Measurements from ENCODE around the gene FBF1. TPM values are rescaled to one million over a fixed set of nuclear protein-coding genes. Genes with fewer than 3 reads are reported as not detected.

Gene FBF1
- total and polyA plus RNA-seq, 9 of the 15 experiments (the other 6 are each of a cell fraction or from before 2014, with no cell fraction given): 0.46 to 14.9 (median 7.5) TPM

GRCh38 chr17:75985986-75986385, 45.1 kb upstream of the FBF1 start (continued):
- no peak for TF ChIP-seq ZBTB11 (CRISPR knock-in tag; IDR thresholded peaks at IDR 0.05)

- ChIA-PET POLR2A (interaction anchor here (0.5 to 1.7 kb wide), 10 partner anchors 12 to 283 kb away, joined by 3 to 9 read pairs (median 3); partner anchors contain the start of gene CDK3), CTCF (ENCODE audit: low intra/inter-chr PET ratio) (no interaction called here)
- Histone ChIP-seq H3K9me1 (ENCODE audit: control insufficient read depth, insufficient read depth, low read length) (no peaks in the 10 kb centered on the region), H3K4me2 (ENCODE audit: insufficient read depth, low read length) (peak overlapping the region; percentile 61), H3K9ac (ENCODE audit: insufficient read depth in 1 of 2, low read depth in 2 of 2, low read length in 2 of 2) (peak overlapping the region in 1 of 2 experiments; percentile 4; a peak in 1 of 4 replicates), H3K27me3 (ENCODE audit: control insufficient read depth in 2 of 2, insufficient read depth in 2 of 2, low read length in 2 of 2) (no peaks in the 10 kb centered on the region), H2AFZ (ENCODE audit: low read depth, low read length) (peak overlapping the region; percentile 78), H3K27ac (ENCODE audit: extremely low read depth, low read depth, low read length) (peak overlapping the region; percentile 37), H3K79me2 (ENCODE audit: control insufficient read depth, insufficient read depth, low read length) (peaks cover 23% of the 10 kb centered on the region), H3K4me3 (no peak overlapping the region), H3K4me1 (replicated peaks in 1 of 2; ENCODE audit: control insufficient read depth in 2 of 2, insufficient read depth in 2 of 2, low read length in 2 of 2) (peaks cover 25 to 33% of the 10 kb centered on the region in 2 experiments), H4K20me1 (replicated peaks; ENCODE audit: control insufficient read depth, insufficient read depth, low read length) (no peaks in the 10 kb centered on the region), H3K36me3 (ENCODE audit: control insufficient read depth, insufficient read depth, low read length) (peaks cover 9% of the 10 kb centered on the region; the same call in 1 of the 3 replicates), H3K9me3 (replicated peaks; ENCODE audit: control insufficient read depth, insufficient read depth, low read depth, low read length) (no peaks in the 10 kb centered on the region)
- FAIRE-seq (peak; percentile 81), DNase-seq (ENCODE audit: extremely low read depth in 1 of 4, low spot score in 3 of 4) (peak; percentile 60 to 84 (median 74)), ATAC-seq (peak; percentile 32)
- intact Hi-C loops (cut with micrococcal nuclease) (no loop called here), in situ Hi-C loops (cut with MboI) (no loop called here)
- BruUV-seq (replicated peaks): no TSS peak
- 2% methylated on average over 6 of the region's 6 CpGs for WGBS (ENCODE audit: insufficient coverage, low coverage, missing lambda C conversion rate)
- TF ChIP-seq PHTF2 (CRISPR knock-in tag; IDR thresholded peaks at IDR 0.05) (no peak), MAZ (CRISPR knock-in tag; conservative IDR thresholded peaks at IDR 0.05 in 1 of 2, IDR thresholded peaks at IDR 0.05 in 1 of 2) (peak in 1 of 2 experiments; percentile 36; a peak in 2 of 4 replicates), ZNF764 (CRISPR knock-in tag; IDR thresholded peaks at IDR 0.05; ENCODE audit: low read depth) (no peak), JUND (IDR thresholded peaks at IDR 0.05; ENCODE audit: borderline replicate concordance, low read depth, low read length) (peak; percentile 85), JUND (tag; IDR thresholded peaks at IDR 0.05; ENCODE audit: borderline replicate concordance, low read depth, low read length) (peak; percentile 86; the same call in 2 of the 3 replicates), NFE2 (IDR thresholded peaks at IDR 0.05; ENCODE audit: low read depth) (peak; percentile 53; the same call in 1 of the 2 replicates), GATA2 (CRISPR knock-in tag; IDR thresholded peaks at IDR 0.05) (peak; percentile 35), CTBP1 (IDR thresholded peaks at IDR 0.05; ENCODE audit: borderline replicate concordance) (0 out of 2 replicates have a peak, but pooled peaks have one; percentile 14), MEIS2 (IDR thresholded peaks at IDR 0.05; ENCODE audit: partially characterized antibody) (peak; percentile 62), ZNF41 (CRISPR knock-in tag; conservative IDR thresholded peaks at IDR 0.05) (no peak), RHOXF2B (CRISPR knock-in tag; conservative IDR thresholded peaks at IDR 0.05) (no peak), NFIC (IDR thresholded peaks at IDR 0.05) (peak; percentile 54), MAFK (IDR thresholded peaks at IDR 0.05; ENCODE audit: low read length) (no peak), PHB (CRISPR knock-in tag; IDR thresholded peaks at IDR 0.05) (no peak), TEAD2 (tag; IDR thresholded peaks at IDR 0.05) (no peak), ZBTB17 (CRISPR knock-in tag; IDR thresholded peaks at IDR 0.05) (no peak), ARID1B (IDR thresholded peaks at IDR 0.05) (peak; percentile 58), NRF1 (conservative IDR thresholded peaks at IDR 0.05 in 1 of 2, IDR thresholded peaks at IDR 0.05 in 1 of 2) (0 out of 4 replicates have a peak, but pooled peaks of 1 of the 2 experiments have one; percentile 19)
Observed at GRCh38 chr17:75983501-75984181, 42.8 kb upstream of the FBF1 start.
